Progenitor cell of endocrine pancreas (in vitro differentiated cells): ENCODE data around the gene CBARP. TPM values are rescaled to one million over a fixed set of nuclear protein-coding genes. Genes with fewer than 3 reads are reported as not detected.

Source experiments
- DNase-seq: peaks from one replicate; pipeline ENCODE4 v3.0.0; 2021; ENCODE audit warnings: low spot score; ENCODE audit not compliant: unreplicated experiment
- H3K27ac Mint-ChIP-seq: 2 replicates; pipeline ENCODE4 v1.8.0; 2021; ENCODE audit warnings: mild to moderate bottlenecking, moderate library complexity, mixed read lengths
- H3K27me3 Mint-ChIP-seq: 2 replicates; pipeline ENCODE4 v1.8.0; 2021; ENCODE audit warnings: mixed read lengths
- H3K36me3 Mint-ChIP-seq: 2 replicates; pipeline ENCODE4 v1.8.0; 2022; ENCODE audit warnings: mixed read lengths; ENCODE audit not compliant: insufficient read depth
- H3K4me1 Mint-ChIP-seq: 2 replicates; pipeline ENCODE4 v1.8.0; 2021; ENCODE audit warnings: low read depth, mixed read lengths
- H3K4me3 Mint-ChIP-seq: 2 replicates; pipeline ENCODE4 v1.8.0; 2021; ENCODE audit warnings: low read depth, mild to moderate bottlenecking, moderate library complexity, mixed read lengths
- H3K9me3 Mint-ChIP-seq: 2 replicates; pipeline ENCODE4 v1.8.0; 2021; ENCODE audit warnings: low read depth, mixed read lengths
- CTCF ChIP-seq: fragments of 200-600 bp; sonication (generic); IDR thresholded peaks from one replicate; pipeline ENCODE4 v1.5.0; 2021; ENCODE audit warnings: antibody characterized with exemption, mild to moderate bottlenecking; ENCODE audit not compliant: unreplicated experiment
- total RNA-seq: library from RNA; stranded (reverse); gene quantifications from 2 replicates; pipeline ENCODE4 v1.2.1, GENCODE V29; 2021

Gene CBARP
- total RNA-seq, 1 donor from 2014 or later = 13.0 TPM

- H3K27me3 Mint-ChIP-seq = no peaks in the 10 kb centered on the region
- H3K4me1 Mint-ChIP-seq = no peaks in the 10 kb centered on the region
- H3K36me3 Mint-ChIP-seq = peaks cover 3% of the 10 kb centered on the region
- DNase-seq = no peak
- H3K4me3 Mint-ChIP-seq = no peak overlapping the region
- H3K9me3 Mint-ChIP-seq = no peaks in the 10 kb centered on the region
- peak; percentile 50 for TF ChIP-seq CTCF
- H3K27ac Mint-ChIP-seq = no peak overlapping the region
These were observed 14.6 kb downstream of the CBARP start for GRCh38 chr19:1223018-1223855.

DNA sequence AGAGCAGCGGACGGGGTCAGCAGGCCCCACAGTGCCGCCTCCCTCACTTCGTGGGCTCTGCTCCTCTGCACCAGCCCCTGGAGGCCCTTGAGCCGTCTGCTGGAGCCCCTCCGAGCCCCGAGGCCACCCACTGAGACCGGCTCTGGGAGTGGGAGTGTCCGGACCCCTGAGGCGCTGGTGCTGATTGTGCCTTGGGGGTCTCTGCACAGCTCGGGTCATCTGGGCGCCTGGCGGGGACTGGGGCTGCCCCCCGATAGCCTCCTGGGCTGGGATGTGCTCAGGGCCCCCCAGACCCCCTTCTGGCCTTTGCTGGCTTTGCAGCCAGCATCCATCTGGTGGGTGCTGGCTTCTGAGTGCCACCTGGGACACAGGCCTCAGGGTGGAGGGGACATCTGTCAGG is 15.4 kb downstream of the CBARP start:
- no peak overlapping the region for H3K4me3 Mint-ChIP-seq
- H3K27me3 Mint-ChIP-seq = no peaks in the 10 kb centered on the region
- no peaks in the 10 kb centered on the region for H3K4me1 Mint-ChIP-seq
- no peaks in the 10 kb centered on the region for H3K9me3 Mint-ChIP-seq
- H3K27ac Mint-ChIP-seq = no peak overlapping the region
- TF ChIP-seq CTCF = peak; percentile 20
- no peak for DNase-seq
- no peaks in the 10 kb centered on the region for H3K36me3 Mint-ChIP-seq

DNA sequence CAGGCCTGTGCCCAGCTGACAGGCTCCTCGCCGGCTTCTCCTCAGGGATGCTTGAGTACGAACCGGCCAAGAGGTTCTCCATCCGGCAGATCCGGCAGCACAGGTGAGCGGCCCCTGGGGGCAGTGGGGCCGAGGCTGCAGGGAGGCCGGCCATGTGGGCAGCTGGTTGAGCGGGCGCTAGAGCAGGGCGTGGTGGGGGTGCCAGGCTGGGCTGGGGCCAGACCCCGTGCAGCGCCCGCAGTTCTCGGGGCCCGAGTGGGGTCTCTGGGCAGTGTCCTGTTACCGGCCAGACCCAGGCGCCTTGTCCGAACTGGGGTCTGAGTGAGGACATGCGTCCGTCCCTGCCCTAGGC is 15.9 kb downstream of the CBARP start:
- Mint-ChIP-seq H3K27me3 (no peaks in the 10 kb centered on the region), H3K27ac (no peak overlapping the region), H3K36me3 (no peaks in the 10 kb centered on the region), H3K9me3 (no peaks in the 10 kb centered on the region), H3K4me3 (no peak overlapping the region), H3K4me1 (no peaks in the 10 kb centered on the region)
- DNase-seq = no peak
- TF ChIP-seq CTCF = no peak

DNA sequence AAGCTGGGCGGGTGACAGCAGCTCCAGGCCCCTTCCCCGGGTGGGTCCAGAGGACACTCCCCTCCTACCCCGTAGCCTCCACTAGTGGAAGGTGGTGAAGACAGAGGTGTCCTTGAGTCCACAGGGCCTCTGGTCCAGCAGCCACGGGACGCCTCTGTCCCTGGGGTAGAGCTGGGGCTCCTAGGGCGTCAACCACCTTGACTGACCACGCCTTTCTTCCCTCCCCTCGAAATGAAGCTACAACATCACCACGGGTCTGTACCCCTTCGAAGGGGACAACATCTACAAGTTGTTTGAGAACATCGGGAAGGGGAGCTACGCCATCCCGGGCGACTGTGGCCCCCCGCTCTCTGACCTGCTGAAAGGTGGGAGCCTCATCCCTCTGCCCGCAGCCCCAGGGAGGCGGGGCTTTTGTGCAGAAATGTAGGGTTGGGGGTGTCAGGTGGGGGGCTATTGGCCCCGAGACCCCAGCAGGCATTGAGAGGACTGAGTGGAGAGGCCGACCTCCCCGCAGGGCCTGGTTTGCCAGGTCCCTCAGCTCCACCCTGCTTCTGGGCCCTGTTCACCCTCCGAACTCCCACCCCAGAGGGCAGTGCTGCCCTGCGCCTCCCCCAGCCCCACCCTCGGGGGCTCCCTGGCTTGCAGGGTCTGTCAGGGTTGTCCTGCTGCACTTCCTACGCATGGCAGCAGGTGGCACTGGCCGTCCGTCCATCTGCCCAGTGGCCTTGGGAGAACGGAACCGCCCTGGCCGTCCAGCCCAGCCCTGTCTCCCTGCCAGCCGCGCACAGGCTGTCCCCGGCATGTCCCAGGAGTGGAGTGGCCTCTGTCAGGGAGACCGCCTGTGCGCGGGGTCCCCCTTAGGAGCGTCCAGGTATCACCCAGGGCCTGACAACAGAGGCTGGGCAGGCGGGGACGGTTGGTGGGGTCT is 16.6 kb downstream of the CBARP start:
- Mint-ChIP-seq H3K36me3 (no peaks in the 10 kb centered on the region), H3K4me3 (no peak overlapping the region), H3K27me3 (no peaks in the 10 kb centered on the region), H3K4me1 (no peaks in the 10 kb centered on the region), H3K27ac (no peak overlapping the region), H3K9me3 (no peaks in the 10 kb centered on the region)
- TF ChIP-seq CTCF = peak; percentile 58
- DNase-seq = no peak

GRCh38 chr19:1220477-1220930 is 17.3 kb downstream of the CBARP start:
- Mint-ChIP-seq H3K9me3 (no peaks in the 10 kb centered on the region), H3K27ac (no peak overlapping the region), H3K4me3 (no peak overlapping the region), H3K36me3 (no peaks in the 10 kb centered on the region), H3K4me1 (no peaks in the 10 kb centered on the region), H3K27me3 (no peaks in the 10 kb centered on the region)
- no peak for TF ChIP-seq CTCF
- DNase-seq = no peak
